DND-41 (cell line): ENCODE data around the gene SEZ6L2.

Experiments used
- CTCF ChIP-seq: IDR thresholded peaks from 2 replicates; pipeline ENCODE4 v1.5.1; 2012; ENCODE audit warnings: borderline replicate concordance, low read length, moderate library complexity, mild to moderate bottlenecking; ENCODE audit not compliant: poor library complexity, severe bottlenecking; ENCODE audit errors: extremely low read depth
- EZH2 ChIP-seq: IDR thresholded peaks from 3 replicates; pipeline ENCODE4 v1.6.1; 2012; ENCODE audit warnings: borderline replicate concordance, low read depth, mild to moderate bottlenecking, moderate library complexity, low read length, inconsistent platforms; ENCODE audit not compliant: severe bottlenecking

GRCh38 chr16:29849505-29849904 lies 49.8 kb downstream of the SEZ6L2 start:
- TF ChIP-seq CTCF, result no peak
- TF ChIP-seq EZH2, result no peak
